ENCODE results near the gene GPR153.

GPR153 gene

DNA sequence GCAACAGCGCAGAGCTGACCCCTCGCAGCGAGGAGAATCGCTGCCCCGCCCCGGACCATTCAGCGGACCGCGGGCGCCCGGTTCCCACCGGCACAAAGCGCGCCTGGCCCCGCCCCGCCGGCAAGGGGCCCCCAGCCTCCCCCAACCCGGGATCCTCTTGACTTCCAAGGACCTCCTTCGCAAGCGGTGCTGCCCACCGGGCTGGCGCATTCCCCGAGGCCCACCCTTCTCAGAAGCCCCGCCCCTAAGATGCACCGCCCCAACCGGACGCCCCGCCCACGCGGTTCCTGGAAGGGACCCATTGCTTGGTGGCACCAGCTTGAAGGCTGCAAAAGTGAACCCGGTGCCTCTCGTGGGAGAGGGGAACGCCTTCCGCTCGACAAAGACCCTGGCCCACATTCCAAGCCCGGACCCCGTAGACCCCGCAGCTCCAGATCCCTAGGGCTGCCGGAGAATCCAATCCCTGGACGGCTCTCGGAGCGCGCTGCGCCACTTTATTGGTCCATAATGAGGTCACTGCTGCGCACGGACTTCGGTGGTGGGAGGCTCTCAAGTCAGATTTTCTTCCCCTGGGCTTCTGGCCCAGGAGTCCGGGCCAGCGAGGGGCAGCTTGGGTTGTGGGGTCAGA lies 14.9 kb downstream of the GPR153 start:
- no peak for DNase-seq (ENCODE audit: low read depth)
- TF ChIP-seq, protein P1, sequence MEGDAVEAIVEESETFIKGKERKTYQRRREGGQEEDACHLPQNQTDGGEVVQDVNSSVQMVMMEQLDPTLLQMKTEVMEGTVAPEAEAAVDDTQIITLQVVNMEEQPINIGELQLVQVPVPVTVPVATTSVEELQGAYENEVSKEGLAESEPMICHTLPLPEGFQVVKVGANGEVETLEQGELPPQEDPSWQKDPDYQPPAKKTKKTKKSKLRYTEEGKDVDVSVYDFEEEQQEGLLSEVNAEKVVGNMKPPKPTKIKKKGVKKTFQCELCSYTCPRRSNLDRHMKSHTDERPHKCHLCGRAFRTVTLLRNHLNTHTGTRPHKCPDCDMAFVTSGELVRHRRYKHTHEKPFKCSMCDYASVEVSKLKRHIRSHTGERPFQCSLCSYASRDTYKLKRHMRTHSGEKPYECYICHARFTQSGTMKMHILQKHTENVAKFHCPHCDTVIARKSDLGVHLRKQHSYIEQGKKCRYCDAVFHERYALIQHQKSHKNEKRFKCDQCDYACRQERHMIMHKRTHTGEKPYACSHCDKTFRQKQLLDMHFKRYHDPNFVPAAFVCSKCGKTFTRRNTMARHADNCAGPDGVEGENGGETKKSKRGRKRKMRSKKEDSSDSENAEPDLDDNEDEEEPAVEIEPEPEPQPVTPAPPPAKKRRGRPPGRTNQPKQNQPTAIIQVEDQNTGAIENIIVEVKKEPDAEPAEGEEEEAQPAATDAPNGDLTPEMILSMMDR (conservative IDR thresholded peaks at IDR 0.05; ENCODE audit: low read depth, low read length) = no peak
- H3K4me3 ChIP-seq (ENCODE audit: low read depth, low read length) = peak overlapping the region; percentile 5

DNA sequence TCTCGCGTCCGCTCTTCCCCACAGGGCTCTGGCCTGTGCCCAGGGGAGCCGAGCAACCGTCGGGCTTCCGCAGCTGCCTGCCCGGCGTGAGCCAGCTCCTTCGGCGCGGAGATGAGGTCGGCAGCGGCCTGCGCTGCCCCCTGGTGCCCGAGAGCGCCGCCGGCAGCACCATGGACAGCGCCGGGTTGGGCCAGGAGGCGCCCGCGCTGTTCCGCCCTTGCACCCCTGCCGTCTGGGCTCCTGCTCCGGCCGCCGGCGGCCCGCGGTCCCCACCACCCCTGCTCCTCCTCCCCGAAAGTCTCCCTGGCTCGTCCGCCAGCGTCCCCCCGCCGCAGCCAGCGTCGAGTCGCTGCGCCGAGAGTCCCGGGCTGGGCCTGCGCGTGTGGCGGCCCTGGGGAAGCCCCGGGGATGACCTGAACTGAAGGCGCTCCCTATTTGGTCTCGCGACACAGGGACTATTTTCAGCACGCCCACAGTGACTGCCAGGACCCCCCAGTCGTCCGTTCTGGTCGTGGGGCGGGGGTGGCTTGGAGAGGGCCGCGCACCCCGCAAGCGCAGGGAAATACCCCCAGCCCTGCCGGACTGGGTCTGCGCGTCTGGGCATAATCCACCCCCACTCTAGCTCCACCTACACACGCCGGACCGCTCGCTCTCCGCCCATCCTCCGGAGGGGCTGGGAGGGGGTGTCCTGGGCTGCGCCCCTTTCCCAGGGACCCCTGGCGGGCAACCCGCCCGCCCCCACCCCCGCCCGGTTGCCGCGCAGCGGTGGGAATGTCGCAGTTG lies 15.6 kb downstream of the GPR153 start:
- H3K4me3 ChIP-seq (ENCODE audit: low read depth, low read length) = no peak overlapping the region
- peak; percentile 83 for DNase-seq (ENCODE audit: low read depth)
- TF ChIP-seq, protein P1 (conservative IDR thresholded peaks at IDR 0.05; ENCODE audit: low read depth, low read length) = peak; percentile 65

DNA sequence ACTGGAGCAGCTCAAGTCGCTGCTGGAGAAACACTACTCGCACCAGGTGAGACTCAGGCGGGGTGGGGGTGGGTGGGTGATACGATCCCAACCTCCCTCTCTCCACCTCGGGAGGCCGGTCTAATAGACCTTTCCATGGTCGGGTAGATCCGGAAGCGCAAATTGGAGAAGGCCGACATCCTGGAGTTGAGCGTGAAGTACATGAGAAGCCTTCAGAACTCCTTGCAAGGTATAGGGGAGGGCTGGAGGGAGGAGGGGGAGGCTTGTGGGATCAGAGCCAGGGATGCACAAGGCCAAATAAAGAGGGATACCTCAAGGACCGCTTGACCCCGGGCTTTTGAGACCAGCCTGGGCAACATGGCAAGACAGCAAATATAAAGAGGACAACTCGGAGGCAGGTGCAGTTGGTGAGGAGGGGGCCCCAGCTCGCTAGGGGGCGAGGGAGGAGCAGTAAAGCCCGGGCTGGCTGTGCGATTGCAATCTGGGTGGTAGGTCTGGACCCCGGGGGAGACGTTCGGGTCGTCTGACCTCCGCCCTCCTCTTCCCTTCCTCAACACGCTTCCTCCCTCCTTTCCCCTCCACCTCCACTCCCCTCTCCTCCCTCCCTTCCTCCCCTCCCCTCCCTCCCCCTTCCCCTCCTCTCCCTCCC lies 16.4 kb downstream of the GPR153 start:
- TF ChIP-seq, protein P1 (conservative IDR thresholded peaks at IDR 0.05; ENCODE audit: low read depth, low read length) = no peak
- no peak overlapping the region for H3K4me3 ChIP-seq (ENCODE audit: low read depth, low read length)
- no peak for DNase-seq (ENCODE audit: low read depth)

DNA sequence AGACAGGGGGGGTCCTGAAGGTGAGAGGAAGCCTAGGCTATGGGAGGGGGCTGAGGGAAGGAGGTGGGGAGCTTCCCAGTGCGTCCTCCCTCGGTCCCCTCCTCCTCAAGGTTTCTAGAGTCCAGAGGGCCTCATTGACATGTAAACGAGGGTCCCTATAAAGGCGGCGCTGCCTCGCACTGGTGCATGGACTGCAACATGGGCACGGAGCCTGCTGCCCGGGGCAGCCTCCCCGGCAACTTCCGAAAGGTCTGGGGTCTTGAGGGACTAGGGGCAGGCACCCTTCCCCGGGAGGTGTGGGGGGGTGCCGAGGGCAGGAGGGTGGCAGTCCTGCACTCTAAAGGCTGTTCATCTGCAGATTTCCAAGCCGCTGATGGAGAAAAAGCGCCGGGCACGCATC lies 16.9 kb downstream of the GPR153 start, which contains the start of gene HES3:
HES3 (plus strand) TSS at position 187 of the 400 bp plus-strand sequence; CDS start at position 374, 187 bp downstream.
- no peak for DNase-seq (ENCODE audit: low read depth)
- H3K4me3 ChIP-seq (ENCODE audit: low read depth, low read length) = no peak within 1 kb of the TSS
- TF ChIP-seq, protein P1 (conservative IDR thresholded peaks at IDR 0.05; ENCODE audit: low read depth, low read length) = no peak

DNA sequence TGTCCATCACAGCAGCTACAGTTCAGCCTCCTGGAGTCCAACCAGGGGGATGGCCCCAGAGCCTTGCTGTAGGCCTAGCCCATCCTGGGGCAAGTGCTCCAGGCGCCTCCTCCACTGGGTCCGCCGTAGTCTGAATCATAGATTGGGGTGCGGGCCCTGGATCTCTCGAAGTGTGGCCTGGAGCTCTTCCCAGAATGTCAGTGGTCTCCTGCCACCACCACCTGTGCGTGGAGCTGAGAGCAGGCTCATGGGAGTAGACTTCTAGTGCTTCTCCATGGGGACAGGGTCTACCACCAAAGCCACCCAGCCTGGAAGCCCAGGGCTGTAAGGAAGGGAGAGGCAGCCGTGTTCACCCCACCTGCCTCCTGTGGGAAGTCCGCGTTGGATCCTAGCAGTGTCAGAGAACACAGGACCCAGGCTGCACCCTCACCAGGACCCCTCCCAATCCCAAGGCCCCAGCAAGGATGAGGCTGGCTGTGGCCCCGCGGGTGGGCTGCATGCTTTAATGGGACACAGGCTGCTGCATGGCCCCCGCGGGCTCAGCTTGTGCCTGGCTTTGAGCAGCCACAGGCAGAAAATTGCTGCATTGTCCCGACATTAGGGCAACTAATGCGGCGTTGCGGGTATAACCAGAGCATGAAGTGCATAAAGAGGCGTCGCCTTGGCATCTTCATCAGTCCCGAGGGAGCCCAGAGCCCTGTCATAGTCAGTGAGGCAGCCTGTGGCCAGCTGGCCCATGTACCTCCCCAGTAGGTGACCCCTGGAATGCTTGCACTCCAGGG lies 17.7 kb downstream of the GPR153 start:
- DNase-seq (ENCODE audit: low read depth) = no peak
- no peak overlapping the region for H3K4me3 ChIP-seq (ENCODE audit: low read depth, low read length)
- TF ChIP-seq, protein P1 (conservative IDR thresholded peaks at IDR 0.05; ENCODE audit: low read depth, low read length) = no peak

GRCh38 chr1:6241887-6242740 lies 18.8 kb downstream of the GPR153 start:
- H3K4me3 ChIP-seq (ENCODE audit: low read depth, low read length) = peak overlapping the region; percentile 29
- peak; percentile 49 for DNase-seq (ENCODE audit: low read depth)
- TF ChIP-seq, protein P1 (conservative IDR thresholded peaks at IDR 0.05; ENCODE audit: low read depth, low read length) = no peak
